ENCODE data around the gene TMEM53.

- TF ChIP-seq CTCF (IDR thresholded peaks at IDR 0.05) (no peak), EP300 (IDR thresholded peaks at IDR 0.05) (no peak), POLR2AphosphoS5 (IDR thresholded peaks at IDR 0.05) (no peak)
Measured at GRCh38 chr1:44643721-44644334, 30.5 kb downstream of the TMEM53 start.
